GM18873 (cell line): Measurements from ENCODE around the gene CCDC102A.
A peak's percentile ranks its signal among the peaks of the same experiment; 100 is the strongest.
"Not testable (repeated sequence)": the region's sequence is repeated elsewhere in the genome, so short reads cannot be mapped to it uniquely, and the experiment has no call there.

Experiments
- ATAC-seq: cut with Tn5 transposase; IDR thresholded peaks from one replicate; pipeline ENCODE4 v1.9.1; 2021; ENCODE audit warnings: mild to moderate bottlenecking, moderate library complexity, moderate number of reproducible peaks; ENCODE audit not compliant: unreplicated experiment, low FRiP score

The CCDC102A gene

GRCh38 chr16:57536306-57537193 is at the start of gene CCDC102A:
Gene CCDC102A (minus strand): TSS chr16:57536571. CDS start chr16:57529177, 7,394 bp downstream.
- peak; percentile 8 for ATAC-seq

GRCh38 chr16:57585051-57585687 is 48.8 kb upstream of the CCDC102A start:
- ATAC-seq = no peak

- no peak for ATAC-seq
These were observed 42.9 kb upstream of the CCDC102A start for GRCh38 chr16:57579361-57579665.

GRCh38 chr16:57578521-57579360 is 42.4 kb upstream of the CCDC102A start:
- no peak for ATAC-seq

- ATAC-seq = no peak
These were observed 41.4 kb upstream of the CCDC102A start for GRCh38 chr16:57577691-57578224.

GRCh38 chr16:57577214-57577613 is 40.8 kb upstream of the CCDC102A start:
- no peak for ATAC-seq

- ATAC-seq = no peak
These were observed 40.1 kb upstream of the CCDC102A start for GRCh38 chr16:57576429-57576870.

GRCh38 chr16:57575468-57576277 is 39.3 kb upstream of the CCDC102A start:
- no peak for ATAC-seq

GRCh38 chr16:57574646-57575467 is 38.5 kb upstream of the CCDC102A start:
- ATAC-seq = no peak

- no peak for ATAC-seq
These were observed 37.7 kb upstream of the CCDC102A start for GRCh38 chr16:57574086-57574485.

- no peak for ATAC-seq
These were observed 36.8 kb upstream of the CCDC102A start for GRCh38 chr16:57572978-57573728.

- no peak for ATAC-seq
These were observed 34.7 kb upstream of the CCDC102A start for GRCh38 chr16:57571098-57571497.

GRCh38 chr16:57570301-57571070 is 34.1 kb upstream of the CCDC102A start:
- no peak for ATAC-seq

- ATAC-seq = no peak
These were observed 33.1 kb upstream of the CCDC102A start for GRCh38 chr16:57569306-57569946.

GRCh38 chr16:57568772-57569171 is 32.4 kb upstream of the CCDC102A start:
- ATAC-seq = not testable (repeated sequence)

- ATAC-seq = no peak
These were observed 31.9 kb upstream of the CCDC102A start for GRCh38 chr16:57568173-57568678.

- ATAC-seq = no peak
These were observed 31.3 kb upstream of the CCDC102A start for GRCh38 chr16:57567691-57568090.
